Endometrial microvascular endothelial cells (primary cell): ENCODE measurements around the gene CBLN3. TPM values are rescaled to one million over a fixed set of nuclear protein-coding genes. Genes with fewer than 3 reads are reported as not detected.

Source experiments
- total RNA-seq: library from RNA; depleted of rRNA; stranded (reverse); fragments of >200 nt; gene quantifications from one replicate; pipeline ENCODE4 v1.2.3, GENCODE V29; 2015; ENCODE audit errors: inconsistent ontology term

Gene CBLN3
- total RNA-seq, 1 donor from 2014 or later, result 1.3 TPM

Other genes with a start within 250 kb of the CBLN3 start
- gene IPO4, start 240.9 kb downstream of the CBLN3 start, total RNA-seq, result 85.0 TPM
- gene TM9SF1, start 234.2 kb downstream of the CBLN3 start, total RNA-seq, result 83.3 TPM
- not detected for gene TSSK4, start 224.0 kb downstream of the CBLN3 start, total RNA-seq
- 30.0 TPM for gene CHMP4A, start 216.2 kb downstream of the CBLN3 start, total RNA-seq
- gene MDP1, start 213.6 kb downstream of the CBLN3 start, total RNA-seq, result 2.3 TPM
- gene NEDD8, start 197.3 kb downstream of the CBLN3 start, total RNA-seq, result 193 TPM
- 144 TPM for gene GMPR2, start 196.7 kb downstream of the CBLN3 start, total RNA-seq
- gene TINF2, start 187.0 kb downstream of the CBLN3 start, total RNA-seq, result 68.5 TPM
- gene TGM1, start 166.5 kb downstream of the CBLN3 start, total RNA-seq, result not detected
- gene RABGGTA, start 158.1 kb downstream of the CBLN3 start, total RNA-seq, result 59.6 TPM
- 23.2 TPM for gene DHRS1, start 129.9 kb downstream of the CBLN3 start, total RNA-seq
- gene NOP9, start 129.8 kb downstream of the CBLN3 start, total RNA-seq, result 28.9 TPM
- gene CIDEB, start 121.7 kb downstream of the CBLN3 start, total RNA-seq, result 20.7 TPM
- 15.8 TPM for gene LTB4R2, start 119.5 kb downstream of the CBLN3 start, total RNA-seq
- 22.6 TPM for gene LTB4R, start 118.2 kb downstream of the CBLN3 start, total RNA-seq
- gene ADCY4, start 94.6 kb downstream of the CBLN3 start, total RNA-seq, result 13.9 TPM
- 7.2 TPM for gene RIPK3, start 89.7 kb downstream of the CBLN3 start, total RNA-seq
- gene NFATC4, start 61.5 kb downstream of the CBLN3 start, total RNA-seq, result 11.9 TPM
- 6.9 TPM for gene NYNRIN, start 30.7 kb downstream of the CBLN3 start, total RNA-seq
- gene KHNYN, start 286 bp upstream of the CBLN3 start, total RNA-seq, result 46.6 TPM
- gene SDR39U1, start 13.1 kb upstream of the CBLN3 start, total RNA-seq, result 30.5 TPM
- not detected for gene CMA1, start 78.6 kb upstream of the CBLN3 start, total RNA-seq
- gene CTSG, start 146.6 kb upstream of the CBLN3 start, total RNA-seq, result not detected
- not detected for gene GZMH, start 180.0 kb upstream of the CBLN3 start, total RNA-seq
- gene GZMB, start 204.5 kb upstream of the CBLN3 start, total RNA-seq, result not detected